SK-N-SH (cell line): ENCODE measurements around the gene POGZ. TPM values are rescaled to one million over a fixed set of nuclear protein-coding genes. Genes with fewer than 3 reads are reported as not detected.

Experiments
- CTCF ChIA-PET: fragments of 300-600, 350-600 bp; formaldehyde crosslinking; extraction: SDS; loops from one replicate; lab custom pipeline; 2021; lab: Yijun Ruan, JAX
- POLR2A ChIA-PET: fragments of 350-600 bp; sonication (Branson Sonifier 250); formaldehyde crosslinking; extraction: SDS; loops from one replicate; lab custom pipeline; 2020; ENCODE audit warnings: antibody characterized with exemption, inconsistent platforms; lab: Yijun Ruan, JAX
- DNase-seq: peaks from one replicate; pipeline ENCODE4 v3.0.0; 2012
- H2AFZ ChIP-seq: fragments of 200-600 bp; sonication (generic); 2 replicates; pipeline ENCODE4 v1.8.1; 2016; ENCODE audit warnings: antibody characterized with exemption, mild to moderate bottlenecking, low read depth
- H3F3A ChIP-seq: fragments of 200-600 bp; sonication (generic); replicated peaks from 2 replicates; pipeline ENCODE3; 2016; ENCODE audit warnings: antibody characterized with exemption, mild to moderate bottlenecking; ENCODE audit not compliant: insufficient read depth
- H3K27ac ChIP-seq, 2 experiments: fragments of 200-500 bp in 1 of 2; fragments of 200-600 bp in 1 of 2; sonication (Bioruptor generic) in 1 of 2; sonication (generic), shearing (Covaris generic) in 1 of 2; 2 replicates each; pipeline versions ENCODE4 v1.5.1 to v1.6.1; 2014 to 2016; ENCODE audit warnings: low read depth in 2 of 2, inconsistent platforms in 1 of 2, low read length in 1 of 2, mild to moderate bottlenecking in 1 of 2, mixed read lengths in 1 of 2
- H3K27me3 ChIP-seq: fragments of 200-600 bp; sonication (generic), shearing (Covaris generic); 2 replicates; pipeline ENCODE4 v1.6.1; 2016; ENCODE audit warnings: mixed run types; ENCODE audit not compliant: insufficient read depth
- H3K36me3 ChIP-seq, 2 experiments: fragments of 200-500 bp in 1 of 2; fragments of 200-600 bp in 1 of 2; sonication (Bioruptor generic) in 1 of 2; sonication (generic) in 1 of 2; replicated peaks in 1 of 2; 2 replicates each; pipeline versions ENCODE3 to v1.5.1; 2014 to 2016; ENCODE audit warnings: low read length in 1 of 2, mild to moderate bottlenecking in 1 of 2; ENCODE audit not compliant: insufficient read depth in 2 of 2, control insufficient read depth in 1 of 2
- H3K4me1 ChIP-seq, 2 experiments: fragments of 200-500 bp in 1 of 2; fragments of 200-600 bp in 1 of 2; sonication (Bioruptor generic) in 1 of 2; sonication (generic), shearing (Covaris generic) in 1 of 2; 2 replicates each; pipeline versions ENCODE4 v1.5.1 to v1.6.1; 2014 to 2016; ENCODE audit warnings: low read depth in 1 of 2, low read length in 1 of 2, mixed run types in 1 of 2; ENCODE audit not compliant: insufficient read depth in 2 of 2, control insufficient read depth in 1 of 2
- H3K4me2 ChIP-seq: fragments of 200-600 bp; sonication (generic), shearing (Covaris generic); 2 replicates; pipeline ENCODE4 v1.6.1; 2017; ENCODE audit warnings: mixed run types
- H3K4me3 ChIP-seq, 2 experiments: fragments of 200-500 bp in 1 of 2; fragments of 200-600 bp in 1 of 2; sonication (Bioruptor generic) in 1 of 2; sonication (generic), shearing (Covaris generic) in 1 of 2; 2 replicates each; pipeline versions ENCODE4 v1.5.1 to v1.8.1; 2014 to 2016; ENCODE audit warnings: low read depth in 2 of 2, inconsistent platforms in 1 of 2, low read length in 1 of 2, mild to moderate bottlenecking in 1 of 2, mixed read lengths in 1 of 2, moderate library complexity in 1 of 2
- H3K79me2 ChIP-seq: fragments of 200-600 bp; sonication (generic); 2 replicates; pipeline ENCODE4 v1.8.1; 2017; ENCODE audit warnings: mild to moderate bottlenecking; ENCODE audit not compliant: insufficient read depth
- H3K9ac ChIP-seq: fragments of 200-600 bp; sonication (generic); 2 replicates; pipeline ENCODE4 v1.6.1; 2017; ENCODE audit warnings: mixed run types
- H3K9me2 ChIP-seq: fragments of 200-600 bp; sonication (generic); 2 replicates; pipeline ENCODE4 v1.6.1; 2017; ENCODE audit warnings: mixed run types
- H3K9me3 ChIP-seq: fragments of 200-600 bp; sonication (generic); 2 replicates; pipeline ENCODE4 v1.6.1; 2017; ENCODE audit warnings: mixed run types, mild to moderate bottlenecking, moderate library complexity
- H4K20me1 ChIP-seq: fragments of 200-600 bp; sonication (generic); 2 replicates; pipeline ENCODE4 v1.6.1; 2017; ENCODE audit warnings: mild to moderate bottlenecking, mixed run types; ENCODE audit not compliant: insufficient read depth
- CTCF ChIP-seq: fragments of 200-600 bp; sonication (generic); IDR thresholded peaks from 2 replicates; pipeline ENCODE4 v1.6.1; 2017; ENCODE audit warnings: antibody characterized with exemption, mild to moderate bottlenecking, moderate library complexity
- ELF1 ChIP-seq: IDR thresholded peaks from 2 replicates; pipeline ENCODE4 v1.4.0; 2012
- EP300 ChIP-seq, 2 experiments: IDR thresholded peaks; 2 replicates each; pipeline versions ENCODE4 v1.4.0 to v1.6.1; 2012; ENCODE audit warnings: borderline replicate concordance in 1 of 2, low read depth in 1 of 2, low read length in 1 of 2
- EZH2phosphoT487 ChIP-seq: fragments of 200-600 bp; sonication (generic); IDR thresholded peaks from 2 replicates; pipeline ENCODE4 v1.6.1; 2017; ENCODE audit warnings: low read depth, mixed run types, mild to moderate bottlenecking, antibody characterized with exemption, moderate library complexity, borderline replicate concordance
- FOSL2 ChIP-seq: IDR thresholded peaks from 2 replicates; pipeline ENCODE4 v1.4.0; 2012; ENCODE audit warnings: low read depth, mild to moderate bottlenecking, moderate library complexity, borderline replicate concordance
- GABPA ChIP-seq: IDR thresholded peaks from 2 replicates; pipeline ENCODE4 v1.4.0; 2012; ENCODE audit warnings: low read depth, mild to moderate bottlenecking
- GATA2 ChIP-seq: sonication (generic); formaldehyde crosslinking; IDR thresholded peaks from 2 replicates; pipeline ENCODE4 v1.5.0; 2020; ENCODE audit warnings: mild to moderate bottlenecking, missing genetic modification reagents
- MEF2A ChIP-seq: IDR thresholded peaks from 2 replicates; pipeline ENCODE4 v1.4.0; 2012; ENCODE audit warnings: low read depth, borderline replicate concordance
- MXI1 ChIP-seq: IDR thresholded peaks from 2 replicates; pipeline ENCODE4 v1.6.1; 2012; ENCODE audit warnings: mild to moderate bottlenecking, low read depth, low read length, improper control_type of control experiment
- NRF1 ChIP-seq: IDR thresholded peaks from 2 replicates; pipeline ENCODE4 v1.6.1; 2012; ENCODE audit warnings: low read depth, mild to moderate bottlenecking, low read length
- PBX3 ChIP-seq: IDR thresholded peaks from 2 replicates; pipeline ENCODE4; 2012
- RCOR1 ChIP-seq: fragments of 150-350 bp; IDR thresholded peaks from 2 replicates; pipeline ENCODE4 v1.6.1; 2017; ENCODE audit warnings: antibody characterized with exemption, low read length
- REST ChIP-seq: IDR thresholded peaks from 2 replicates; pipeline ENCODE4 v1.6.1; 2012; ENCODE audit warnings: mild to moderate bottlenecking, low read depth, low read length, moderate library complexity
- RXRA ChIP-seq: IDR thresholded peaks from 2 replicates; pipeline ENCODE4 v1.4.0; 2012; ENCODE audit warnings: low read depth, mild to moderate bottlenecking, borderline replicate concordance
- TAF1 ChIP-seq: IDR thresholded peaks from 2 replicates; pipeline ENCODE4 v1.6.1; 2012; ENCODE audit warnings: low read depth, mild to moderate bottlenecking, low read length, moderate library complexity, borderline replicate concordance
- TCF12 ChIP-seq: IDR thresholded peaks from 2 replicates; pipeline ENCODE4 v1.4.0; 2012
- TEAD4 ChIP-seq: IDR thresholded peaks from 2 replicates; pipeline ENCODE4 v1.4.0; 2012; ENCODE audit warnings: mild to moderate bottlenecking, borderline replicate concordance; ENCODE audit not compliant: insufficient read depth
- USF1 ChIP-seq: IDR thresholded peaks from 2 replicates; pipeline ENCODE4 v1.4.0; 2012; ENCODE audit warnings: low read depth, borderline replicate concordance
- USF2 ChIP-seq: fragments of 150-350 bp; IDR thresholded peaks from 2 replicates; pipeline ENCODE4 v1.6.1; 2017; ENCODE audit warnings: antibody characterized with exemption, low read length, low read depth, borderline replicate concordance
- WGBS: methylation state at CpG from one replicate; pipeline ENCODE4 v1.1.6; 2017; ENCODE audit warnings: low lambda C conversion rate; 5-methylcytosine and 5-hydroxymethylcytosine counted together
- polyA plus RNA-seq, 3 experiments: library from polyadenylated mRNA; depleted of rRNA; stranded (reverse); fragments of >200 nt; gene quantifications; 2 replicates each; pipeline ENCODE4 v1.2.3, GENCODE V29; 2012

POGZ gene
- polyA plus RNA-seq, 1 of the 3 experiments (the other 2 are of a cell fraction): 23.9 TPM

- Histone ChIP-seq H3K9me3 (no peaks in the 10 kb centered on the region), H3F3A (no peaks in the 10 kb centered on the region), H3K27ac (no peak overlapping the region), H3K36me3 (peaks cover 23 to 34% of the 10 kb centered on the region in 2 experiments), H3K79me2 (peaks cover 98% of the 10 kb centered on the region), H3K9ac (no peak overlapping the region), H3K9me2 (no peaks in the 10 kb centered on the region), H3K4me2 (no peak overlapping the region), H4K20me1 (peaks cover 60% of the 10 kb centered on the region), H2AFZ (no peak overlapping the region), H3K4me1 (peaks cover 2 to 3% of the 10 kb centered on the region in 2 experiments; a peak in 1 of 4 replicates), H3K27me3 (no peaks in the 10 kb centered on the region), H3K4me3 (no peak overlapping the region)
- WGBS: 94% methylated on average over 6 of the region's 6 CpGs
- DNase-seq: no peak
- POLR2A ChIA-PET: no interaction called here
- CTCF ChIA-PET: interaction anchor here (0.6 to 1.3 kb wide), 2 partner anchors 136 to 184 kb away, joined by 3 read pairs; no protein-coding TSS in a partner anchor
- TF ChIP-seq MEF2A (no peak), FOSL2 (no peak), EP300 (IDR thresholded peaks at IDR 0.05; ENCODE audit: borderline replicate concordance in 1 of 2, low read depth in 1 of 2, low read length in 1 of 2) (no peak), TCF12 (no peak)
Measured at GRCh38 chr1:151436985-151437384, 22.3 kb downstream of the POGZ start.

GRCh38 chr1:151435174-151435573, 24.1 kb downstream of the POGZ start:
- Histone ChIP-seq H3K27ac (no peak overlapping the region), H3K79me2 (peaks cover 97% of the 10 kb centered on the region), H2AFZ (no peak overlapping the region), H4K20me1 (peaks cover 56% of the 10 kb centered on the region), H3F3A (no peaks in the 10 kb centered on the region), H3K4me3 (no peak overlapping the region), H3K27me3 (no peaks in the 10 kb centered on the region), H3K4me2 (no peak overlapping the region), H3K9me3 (no peaks in the 10 kb centered on the region), H3K9ac (no peak overlapping the region), H3K36me3 (peaks cover 15 to 22% of the 10 kb centered on the region in 2 experiments), H3K9me2 (no peaks in the 10 kb centered on the region), H3K4me1 (no peaks in the 10 kb centered on the region)
- ChIA-PET CTCF (interaction anchor here (1.0 to 1.3 kb wide), 4 partner anchors 9 to 300 kb away, joined by 3 to 5 read pairs (median 3); no protein-coding TSS in a partner anchor), POLR2A (no interaction called here)
- no peak for DNase-seq
- WGBS: 96% methylated on average over 3 of the region's 3 CpGs
- TF ChIP-seq PBX3 (no peak), GABPA (no peak), USF2 (no peak), ELF1 (no peak), FOSL2 (no peak), MEF2A (no peak), GATA2 (CRISPR knock-in tag) (no peak), NRF1 (no peak), RCOR1 (no peak), EZH2phosphoT487 (no peak), TAF1 (no peak), TEAD4 (no peak), CTCF (no peak), RXRA (no peak), EP300 (IDR thresholded peaks at IDR 0.05; ENCODE audit: borderline replicate concordance in 1 of 2, low read depth in 1 of 2, low read length in 1 of 2) (no peak), MXI1 (no peak), REST (no peak), USF1 (no peak)
